Glutamatergic neuron (in vitro differentiated cells): ENCODE results near the gene UBE2L3. TPM values are rescaled to one million over a fixed set of nuclear protein-coding genes. Genes with fewer than 3 reads are reported as not detected.
A peak's percentile ranks its signal among the peaks of the same experiment; 100 is the strongest.

Experiments used
- DNase-seq: peaks from one replicate; pipeline ENCODE4 v3.0.0; 2022
- H3K27ac Mint-ChIP-seq: one replicate; pipeline ENCODE4 v1.8.0; 2020; ENCODE audit warnings: mild to moderate bottlenecking, mixed read lengths, inconsistent platforms; ENCODE audit not compliant: unreplicated experiment
- H3K27me3 Mint-ChIP-seq: one replicate; pipeline ENCODE4 v1.8.0; 2020; ENCODE audit warnings: mild to moderate bottlenecking, moderate library complexity, mixed read lengths, inconsistent platforms; ENCODE audit not compliant: unreplicated experiment
- H3K36me3 Mint-ChIP-seq: one replicate; pipeline ENCODE4 v1.8.0; 2020; ENCODE audit warnings: mild to moderate bottlenecking, mixed read lengths, inconsistent platforms; ENCODE audit not compliant: unreplicated experiment
- H3K4me1 Mint-ChIP-seq: one replicate; pipeline ENCODE4 v1.8.0; 2020; ENCODE audit warnings: mild to moderate bottlenecking, low read depth, mixed read lengths, inconsistent platforms; ENCODE audit not compliant: unreplicated experiment
- H3K4me3 Mint-ChIP-seq: one replicate; pipeline ENCODE4 v1.8.0; 2020; ENCODE audit warnings: mild to moderate bottlenecking, mixed read lengths, inconsistent platforms; ENCODE audit not compliant: unreplicated experiment
- H3K9me3 Mint-ChIP-seq: one replicate; pipeline ENCODE4 v1.8.0; 2020; ENCODE audit warnings: mild to moderate bottlenecking, moderate library complexity, mixed read lengths, inconsistent platforms; ENCODE audit not compliant: unreplicated experiment
- CTCF ChIP-seq: fragments of 200-600 bp; sonication (generic); IDR thresholded peaks from one replicate; pipeline ENCODE4 v1.5.0; 2021; ENCODE audit not compliant: partially characterized antibody, unreplicated experiment
- total RNA-seq: library from RNA; stranded (reverse); fragmentation: NEBNext Ultra II Directional; extraction: Animal tissue kit (Norgen Biotek cat#: 25700); gene quantifications from one replicate; pipeline ENCODE4 v1.2.1, GENCODE V29; 2021; ENCODE audit not compliant: unreplicated experiment

UBE2L3 gene
- total RNA-seq, 1 donor from 2014 or later = 55.9 TPM

GRCh38 chr22:21621025-21621424 lies 53.5 kb downstream of the UBE2L3 start:
- Mint-ChIP-seq H3K36me3 (no peaks in the 10 kb centered on the region), H3K27ac (no peak overlapping the region), H3K9me3 (peaks cover 11% of the 10 kb centered on the region), H3K4me3 (no peak overlapping the region), H3K4me1 (peaks cover 33% of the 10 kb centered on the region), H3K27me3 (no peaks in the 10 kb centered on the region)
- no peak for DNase-seq
- TF ChIP-seq CTCF = no peak

- Mint-ChIP-seq H3K27ac (peak overlapping the region; percentile 22), H3K36me3 (no peaks in the 10 kb centered on the region), H3K9me3 (peaks cover 15% of the 10 kb centered on the region), H3K4me1 (peaks cover 41% of the 10 kb centered on the region), H3K27me3 (peaks cover 3% of the 10 kb centered on the region), H3K4me3 (peak overlapping the region; percentile 49)
- DNase-seq = no peak
- TF ChIP-seq CTCF = no peak
Measured at GRCh38 chr22:21622011-21622918, 54.8 kb downstream of the UBE2L3 start.

- TF ChIP-seq CTCF = no peak
- no peak for DNase-seq
- no peak overlapping the region for H3K27ac Mint-ChIP-seq
Measured at GRCh38 chr22:21622919-21623647, 55.6 kb downstream of the UBE2L3 start.

GRCh38 chr22:21623648-21623970 lies 56.1 kb downstream of the UBE2L3 start:
- Mint-ChIP-seq H3K36me3 (no peaks in the 10 kb centered on the region), H3K9me3 (peaks cover 25% of the 10 kb centered on the region), H3K27me3 (peaks cover 3% of the 10 kb centered on the region), H3K4me1 (peaks cover 51% of the 10 kb centered on the region), H3K4me3 (no peak overlapping the region), H3K27ac (no peak overlapping the region)
- DNase-seq = no peak
- no peak for TF ChIP-seq CTCF

More at GRCh38 chr22:21622919-21623647, 55.6 kb downstream of the UBE2L3 start:
- Mint-ChIP-seq H3K4me3 (peak overlapping the region; percentile 49), H3K27me3 (peaks cover 3% of the 10 kb centered on the region), H3K9me3 (peaks cover 21% of the 10 kb centered on the region), H3K4me1 (peaks cover 48% of the 10 kb centered on the region), H3K36me3 (no peaks in the 10 kb centered on the region)
